ENCODE measurements around the gene CD1C. TPM values are rescaled to one million over a fixed set of nuclear protein-coding genes. Genes with fewer than 3 reads are reported as not detected.
A peak's percentile ranks its signal among the peaks of the same experiment; 100 is the strongest.

The CD1C gene
- total and polyA plus RNA-seq, 2 donors (not counting 1 experiment from before 2014, with no cell fraction given), result 7.4 to 96.8 TPM

DNA sequence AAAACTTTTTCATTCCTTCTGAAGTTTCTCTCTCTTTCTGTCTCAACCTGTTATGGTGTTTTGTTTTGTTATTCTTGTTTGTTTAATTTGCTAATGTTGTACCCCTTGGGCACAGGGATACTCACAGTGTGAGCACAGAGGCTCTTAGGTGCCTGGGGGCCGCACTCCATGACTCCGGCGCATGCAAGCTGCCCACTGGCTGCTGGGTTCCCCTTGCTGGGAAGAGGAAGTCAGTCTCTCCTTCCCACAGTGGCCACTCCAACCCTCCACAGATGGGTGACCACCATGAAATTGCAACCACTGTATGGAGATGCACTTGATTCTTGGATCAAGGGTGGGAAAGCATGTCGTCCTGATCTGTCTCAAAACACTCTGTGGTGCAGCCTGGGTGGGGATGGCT is 40.1 kb upstream of the CD1C start:
- H3K4me2 ChIP-seq (replicated peaks; ENCODE audit: low read depth, low read length, poor library complexity, severe bottlenecking), result peak overlapping the region; percentile 25
- no peaks in the 10 kb centered on the region for H4K20me1 ChIP-seq (ENCODE audit: control insufficient read depth, insufficient read depth, low read length, poor library complexity, severe bottlenecking)
- ChIA-PET CTCF (interaction anchor here (4.1 kb wide), 1 partner anchor 80 kb away, joined by 92 read pairs; the partner anchor contains the start of gene CD1B), POLR2A (no interaction called here)
- Mint-ChIP-seq H3K4me3 (no peak overlapping the region), H3K27ac (no peak overlapping the region), H3K9me3 (ENCODE audit: insufficient read depth) (no peaks in the 10 kb centered on the region), H3K27me3 (no peaks in the 10 kb centered on the region), H3K4me1 (peaks cover 50% of the 10 kb centered on the region)
- H3K9ac ChIP-seq (ENCODE audit: low read length), result no peak overlapping the region
- H3K4me3 ChIP-seq (ENCODE audit: control extremely low read depth in 1 of 5, extremely low read depth in 1 of 5, insufficient read depth in 1 of 5, low read depth in 2 of 5, low read length in 4 of 5), result no peak overlapping the region
- TF ChIP-seq EZH2 (IDR thresholded peaks at IDR 0.05; ENCODE audit: borderline replicate concordance, insufficient read depth, low read depth, low read length, poor library complexity, severe bottlenecking), result no peak
- TF ChIP-seq, protein P1, sequence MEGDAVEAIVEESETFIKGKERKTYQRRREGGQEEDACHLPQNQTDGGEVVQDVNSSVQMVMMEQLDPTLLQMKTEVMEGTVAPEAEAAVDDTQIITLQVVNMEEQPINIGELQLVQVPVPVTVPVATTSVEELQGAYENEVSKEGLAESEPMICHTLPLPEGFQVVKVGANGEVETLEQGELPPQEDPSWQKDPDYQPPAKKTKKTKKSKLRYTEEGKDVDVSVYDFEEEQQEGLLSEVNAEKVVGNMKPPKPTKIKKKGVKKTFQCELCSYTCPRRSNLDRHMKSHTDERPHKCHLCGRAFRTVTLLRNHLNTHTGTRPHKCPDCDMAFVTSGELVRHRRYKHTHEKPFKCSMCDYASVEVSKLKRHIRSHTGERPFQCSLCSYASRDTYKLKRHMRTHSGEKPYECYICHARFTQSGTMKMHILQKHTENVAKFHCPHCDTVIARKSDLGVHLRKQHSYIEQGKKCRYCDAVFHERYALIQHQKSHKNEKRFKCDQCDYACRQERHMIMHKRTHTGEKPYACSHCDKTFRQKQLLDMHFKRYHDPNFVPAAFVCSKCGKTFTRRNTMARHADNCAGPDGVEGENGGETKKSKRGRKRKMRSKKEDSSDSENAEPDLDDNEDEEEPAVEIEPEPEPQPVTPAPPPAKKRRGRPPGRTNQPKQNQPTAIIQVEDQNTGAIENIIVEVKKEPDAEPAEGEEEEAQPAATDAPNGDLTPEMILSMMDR (IDR thresholded peaks at IDR 0.05), result no peak
- H2AFZ ChIP-seq (ENCODE audit: insufficient read depth, low read depth, low read length, poor library complexity, severe bottlenecking), result no peak overlapping the region
- H3K36me3 ChIP-seq (replicated peaks in 1 of 2; ENCODE audit: control extremely low read depth in 1 of 2, control insufficient read depth in 1 of 2, extremely low read depth in 1 of 2, insufficient read depth in 2 of 2, low read length in 1 of 2), result no peaks in the 10 kb centered on the region
- peaks cover 49 to 57% of the 10 kb centered on the region in 2 donors for H3K4me1 ChIP-seq (ENCODE audit: control insufficient read depth in 2 of 2, insufficient read depth in 2 of 2, low read length in 2 of 2)
- H3K79me2 ChIP-seq (ENCODE audit: control insufficient read depth, insufficient read depth, low read length), result no peaks in the 10 kb centered on the region
- H3K9me3 ChIP-seq (ENCODE audit: control extremely low read depth in 1 of 3, control insufficient read depth in 2 of 3, insufficient read depth in 1 of 3, low read length in 2 of 3), result no peaks in the 10 kb centered on the region
- no peak overlapping the region for H3K27ac ChIP-seq (ENCODE audit: low read length in 2 of 2)
- WGBS (ENCODE audit: insufficient coverage), result 93% methylated on average over 4 of the region's 4 CpGs
- ATAC-seq (ENCODE audit: low read depth) (no peak), DNase-seq (no peak)
- H3K27me3 ChIP-seq (replicated peaks in 1 of 4; ENCODE audit: control extremely low read depth in 1 of 4, control insufficient read depth in 3 of 4, insufficient read depth in 4 of 4, low read length in 3 of 4), result no peaks in the 10 kb centered on the region
- intact Hi-C loops (cut with micrococcal nuclease), result loop anchor here (5.0 to 10.0 kb wide), 3 partner anchors 45 to 145 kb away; partner anchors contain the start of gene OR10T2

DNA sequence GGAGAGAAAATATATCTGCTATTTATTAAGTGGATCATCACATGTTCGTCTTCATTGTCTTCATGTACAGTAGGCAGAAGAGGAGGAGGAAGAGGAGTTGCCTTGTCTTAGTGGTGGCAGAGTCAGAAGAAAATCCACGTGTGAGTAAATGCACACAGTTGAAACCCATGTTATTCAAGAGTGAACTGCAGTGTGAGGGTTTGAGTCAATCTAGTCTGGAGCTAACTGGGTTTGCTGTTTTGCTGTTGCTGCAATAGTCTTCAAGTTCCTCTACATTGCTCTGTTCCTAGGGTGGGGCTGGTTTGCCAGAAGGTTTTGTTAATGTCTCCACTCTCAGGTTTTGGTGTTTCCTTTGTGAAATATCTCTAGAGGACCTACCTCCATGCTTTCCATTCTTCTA is 38.6 kb upstream of the CD1C start:
- no peak overlapping the region for H3K27ac Mint-ChIP-seq
- Histone ChIP-seq H2AFZ (ENCODE audit: insufficient read depth, low read depth, low read length, poor library complexity, severe bottlenecking) (peak overlapping the region; percentile 1), H3K4me1 (ENCODE audit: control insufficient read depth in 2 of 2, insufficient read depth in 2 of 2, low read length in 2 of 2) (peaks cover 49 to 57% of the 10 kb centered on the region in 2 donors), H3K9me3 (ENCODE audit: control extremely low read depth in 1 of 3, control insufficient read depth in 2 of 3, insufficient read depth in 1 of 3, low read length in 2 of 3) (no peaks in the 10 kb centered on the region), H3K4me3 (ENCODE audit: control extremely low read depth in 1 of 5, extremely low read depth in 1 of 5, insufficient read depth in 1 of 5, low read depth in 2 of 5, low read length in 4 of 5) (no peak overlapping the region), H4K20me1 (ENCODE audit: control insufficient read depth, insufficient read depth, low read length, poor library complexity, severe bottlenecking) (no peaks in the 10 kb centered on the region), H3K27ac (ENCODE audit: low read length in 2 of 2) (no peak overlapping the region), H3K36me3 (replicated peaks in 1 of 2; ENCODE audit: control extremely low read depth in 1 of 2, control insufficient read depth in 1 of 2, extremely low read depth in 1 of 2, insufficient read depth in 2 of 2, low read length in 1 of 2) (peaks cover 2 to 7% of the 10 kb centered on the region in 2 experiments), H3K79me2 (ENCODE audit: control insufficient read depth, insufficient read depth, low read length) (no peaks in the 10 kb centered on the region), H3K9ac (ENCODE audit: low read length) (no peak overlapping the region), H3K27me3 (replicated peaks in 1 of 4; ENCODE audit: control extremely low read depth in 1 of 4, control insufficient read depth in 3 of 4, insufficient read depth in 4 of 4, low read length in 3 of 4) (no peaks in the 10 kb centered on the region), H3K4me2 (replicated peaks; ENCODE audit: low read depth, low read length, poor library complexity, severe bottlenecking) (no peak overlapping the region)
- H3K4me3 Mint-ChIP-seq, result no peak overlapping the region
- intact Hi-C loops (cut with micrococcal nuclease), result loop anchor here (10.0 kb wide), 1 partner anchor 46 kb away; no protein-coding TSS in a partner anchor
- H3K4me1 Mint-ChIP-seq, result peaks cover 50% of the 10 kb centered on the region
- TF ChIP-seq, protein P1 (IDR thresholded peaks at IDR 0.05), result no peak
- TF ChIP-seq EZH2 (IDR thresholded peaks at IDR 0.05; ENCODE audit: borderline replicate concordance, insufficient read depth, low read depth, low read length, poor library complexity, severe bottlenecking), result no peak
- DNase-seq (no peak), ATAC-seq (ENCODE audit: low read depth) (no peak)
- H3K9me3 Mint-ChIP-seq (ENCODE audit: insufficient read depth), result no peaks in the 10 kb centered on the region
- ChIA-PET POLR2A (no interaction called here), CTCF (interaction anchor here (0.7 to 3.5 kb wide), 4 partner anchors 48 to 821 kb away, joined by 4 to 20 read pairs (median 8); no protein-coding TSS in a partner anchor)
- no peaks in the 10 kb centered on the region for H3K27me3 Mint-ChIP-seq
- WGBS (ENCODE audit: insufficient coverage), result 80% methylated on average over 2 of the region's 2 CpGs
